Stimulated activated CD8-positive, alpha-beta memory T cell treated with anti-CD3 and anti-CD28 coated beads, Interleukin-2, amount 100 ng/mL, for 48 hours (primary cell): ENCODE data around the gene DGAT2L6.
A peak's percentile ranks its signal among the peaks of the same experiment; 100 is the strongest.
"Not testable (repeated sequence)": the region's sequence is repeated elsewhere in the genome, so short reads cannot be mapped to it uniquely, and the experiment has no call there.

Experiments used
- DNase-seq, 2 donors: peaks; one replicate each; pipeline ENCODE4 v3.0.0-alpha.2; 2020; ENCODE audit warnings: low read depth in 2 of 2

Gene DGAT2L6

DNA sequence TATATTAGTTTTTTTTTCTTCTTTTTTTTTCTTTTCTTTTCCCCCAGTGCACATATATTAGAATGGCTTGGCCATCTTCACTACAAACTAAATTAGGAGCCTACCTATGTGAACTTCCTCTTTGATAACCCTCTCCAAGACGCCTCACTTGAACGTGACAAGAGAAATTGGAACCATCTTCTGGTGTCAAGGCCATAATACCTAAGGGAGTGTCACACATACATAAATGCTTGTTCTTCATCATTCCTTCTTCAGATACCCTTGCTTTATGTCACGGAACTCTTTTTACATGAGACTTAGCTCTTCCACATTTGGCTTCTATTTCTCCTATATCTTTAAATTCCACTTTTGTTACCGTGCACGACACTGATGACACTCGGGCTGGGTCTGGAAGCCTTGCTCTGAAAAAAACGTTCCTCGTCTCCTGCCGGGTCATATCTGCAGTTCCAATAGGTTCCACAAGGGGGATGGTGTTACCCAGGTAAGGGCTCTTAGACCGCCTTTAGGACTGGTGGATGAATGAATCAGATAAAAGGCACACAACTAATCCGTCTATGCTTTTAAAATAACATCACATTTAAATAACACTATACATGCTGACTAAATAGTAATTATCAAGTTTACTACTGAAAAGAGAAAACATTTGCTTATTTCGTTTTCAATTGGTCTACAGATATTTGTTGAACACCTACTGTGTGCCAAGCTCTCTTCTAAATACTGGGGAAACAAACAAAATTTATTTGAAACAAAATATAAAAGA is 19.9 kb downstream of the DGAT2L6 start:
- peak; percentile 37 to 41 for DNase-seq

DNA sequence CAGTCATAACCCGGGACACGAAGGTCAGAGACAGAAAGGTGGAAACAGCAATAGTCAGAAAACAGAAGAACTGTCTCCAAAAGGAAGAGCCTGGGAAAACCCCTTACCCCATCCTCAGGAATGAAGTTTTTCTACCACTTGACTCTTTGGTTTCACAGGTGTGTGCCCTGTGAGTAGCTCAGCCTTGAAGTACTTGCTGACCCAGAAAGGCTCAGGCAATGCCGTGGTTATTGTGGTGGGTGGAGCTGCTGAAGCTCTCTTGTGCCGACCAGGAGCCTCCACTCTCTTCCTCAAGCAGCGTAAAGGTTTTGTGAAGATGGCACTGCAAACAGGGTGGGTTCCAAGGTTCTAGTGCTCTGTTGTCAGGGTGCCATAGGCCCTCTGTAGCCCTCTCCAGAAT is 24.4 kb downstream of the DGAT2L6 start:
- no peak for DNase-seq

DNA sequence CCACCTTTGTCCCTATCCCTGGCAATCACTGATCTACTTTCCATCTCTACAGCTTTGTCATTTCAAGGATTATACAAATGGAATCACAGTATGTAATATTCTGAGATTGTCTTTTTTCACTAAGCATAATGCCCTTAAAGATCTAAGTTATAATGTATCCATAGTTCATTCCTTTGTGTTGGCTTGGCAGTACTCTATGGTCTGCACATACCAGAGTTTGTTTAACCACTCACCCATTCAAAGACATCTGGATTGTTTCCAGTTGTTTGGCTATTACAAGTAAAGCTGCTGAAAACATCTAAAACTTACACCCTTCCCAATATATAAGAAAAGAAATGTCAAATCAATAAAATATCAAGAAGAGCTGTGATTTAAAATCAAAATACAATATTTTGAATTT is 31.2 kb downstream of the DGAT2L6 start:
- no peak for DNase-seq

DNA sequence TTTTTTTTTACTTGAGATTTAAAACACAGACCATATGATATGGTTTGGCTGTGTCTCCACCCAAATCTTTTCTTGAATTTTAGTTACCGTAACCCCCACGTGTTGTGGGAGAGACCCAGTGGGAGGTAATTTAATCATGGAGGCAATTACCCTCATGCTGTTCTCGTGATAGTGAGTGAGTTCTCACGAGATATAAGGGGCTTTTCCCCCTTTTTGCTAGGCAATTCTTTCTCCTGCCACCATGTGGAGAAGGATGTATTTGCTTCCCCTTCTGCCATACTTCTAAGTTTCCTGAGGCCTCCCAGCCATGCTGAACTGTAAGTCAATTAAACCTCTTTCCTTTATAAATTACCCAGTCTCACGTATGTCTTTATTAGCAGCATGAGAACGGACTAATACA is 32.3 kb downstream of the DGAT2L6 start:
- not testable (repeated sequence) for DNase-seq

DNA sequence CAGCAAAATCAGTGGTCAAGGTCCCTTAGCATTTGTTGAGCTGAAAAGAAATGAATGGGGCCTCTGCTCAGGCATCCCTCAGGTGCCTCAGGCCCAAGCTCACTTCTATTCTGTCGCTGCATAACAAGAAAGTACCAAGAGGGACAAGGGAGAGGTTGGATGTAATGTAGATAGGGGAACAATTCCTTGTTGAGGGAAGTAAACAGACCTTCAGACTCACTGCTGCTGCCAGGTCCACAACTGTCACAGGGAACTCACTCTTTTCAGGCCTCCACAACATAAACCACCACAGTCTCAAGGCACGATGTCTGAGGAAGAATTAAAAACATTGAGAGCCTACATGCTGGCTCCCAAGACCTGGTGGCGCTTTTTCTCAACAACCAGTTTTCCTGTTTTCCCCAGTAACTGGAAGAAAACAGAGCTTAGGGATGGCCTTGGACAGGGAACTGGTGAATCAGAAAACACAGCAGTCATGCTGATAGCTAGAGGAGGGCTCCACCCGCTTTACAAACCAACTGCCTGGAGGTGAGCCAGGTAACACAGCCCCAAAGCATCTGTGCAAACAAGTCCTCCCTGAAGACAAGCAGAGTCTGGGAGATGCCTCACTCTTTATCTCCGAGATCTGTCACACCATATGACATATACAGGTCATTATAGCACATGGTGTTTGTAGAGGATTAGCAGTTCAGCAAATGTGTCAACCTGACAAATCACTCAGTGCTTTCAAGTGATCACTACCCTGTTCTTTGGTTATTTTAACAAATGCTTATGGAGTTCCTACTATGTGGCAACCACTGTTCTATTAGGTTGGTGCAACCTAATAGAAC is 42.9 kb downstream of the DGAT2L6 start:
- no peak for DNase-seq

DNA sequence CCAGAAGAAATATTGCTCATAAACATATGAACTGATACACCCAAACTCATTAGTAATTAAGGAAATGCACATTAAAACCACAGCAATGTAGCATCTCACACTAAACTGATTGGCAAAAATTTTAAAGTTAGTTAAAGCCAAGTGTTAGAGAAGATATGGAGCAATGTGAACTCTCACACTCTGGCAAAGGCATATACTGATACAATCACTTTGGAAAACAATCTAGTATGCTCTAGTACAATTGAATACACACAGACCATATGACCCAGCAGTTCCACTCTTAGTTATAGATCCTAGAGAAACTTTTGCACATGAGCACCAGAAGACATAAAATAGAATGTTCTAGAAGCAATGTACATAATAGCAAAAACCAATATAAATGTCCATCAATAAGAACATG is 48.8 kb downstream of the DGAT2L6 start:
- DNase-seq = no peak

DNA sequence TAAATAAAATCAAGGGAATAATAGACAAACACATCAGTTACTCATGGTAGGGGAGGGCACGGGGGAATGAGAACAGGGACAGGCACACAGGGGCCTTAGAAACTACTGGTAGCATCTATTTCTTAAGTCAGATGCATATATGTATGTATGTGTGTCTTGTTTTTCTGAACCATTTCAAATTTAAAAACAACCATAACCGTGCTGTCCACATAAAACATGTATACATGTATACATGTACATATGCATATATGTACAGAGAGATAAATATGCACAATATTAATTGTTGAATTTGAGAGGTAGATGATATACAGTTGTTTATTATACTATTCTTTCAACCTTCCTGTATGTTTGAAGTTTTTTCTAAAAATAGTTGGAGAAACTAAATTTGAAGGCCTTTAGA is 49.4 kb downstream of the DGAT2L6 start:
- DNase-seq = no peak

DNA sequence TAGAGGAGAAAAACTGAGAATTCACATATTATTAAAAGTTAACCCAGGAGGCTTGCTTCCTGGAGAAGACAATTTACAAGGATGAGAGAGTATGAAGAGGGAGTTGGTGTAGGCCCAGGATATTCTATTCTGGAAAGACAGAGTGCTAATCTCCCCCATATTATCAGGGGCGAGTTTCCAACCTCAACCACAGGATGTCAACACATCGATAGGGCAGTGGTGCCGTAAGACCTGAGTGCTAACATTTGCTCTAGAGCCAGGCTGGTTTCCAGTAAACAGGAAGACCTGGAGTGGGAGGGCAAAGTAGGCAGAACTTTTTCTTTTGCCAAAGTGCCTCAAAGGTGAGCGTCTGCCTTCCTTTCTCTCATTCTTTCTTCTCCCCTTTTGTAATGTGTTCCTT is 54.4 kb downstream of the DGAT2L6 start:
- no peak for DNase-seq

DNA sequence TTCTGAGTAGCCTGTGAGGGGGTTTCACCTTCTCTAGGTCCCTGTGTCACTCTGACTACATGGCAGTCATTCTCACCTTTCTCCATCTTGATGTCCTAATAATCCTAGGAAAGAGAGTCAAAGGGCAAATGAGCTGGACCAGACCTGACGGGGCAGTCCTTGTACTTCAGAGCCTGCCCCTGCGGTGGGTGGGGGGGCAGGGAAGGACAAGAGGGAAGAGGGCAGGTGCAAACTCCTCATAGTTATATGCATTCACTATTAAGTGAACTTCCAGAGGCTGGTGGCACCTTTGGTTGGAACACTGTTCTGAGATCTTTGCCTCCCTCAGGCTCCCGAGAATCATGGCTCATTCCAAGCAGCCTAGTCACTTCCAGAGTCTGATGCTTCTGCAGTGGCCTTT is 57.1 kb downstream of the DGAT2L6 start, which contains the start of gene AWAT1:
TSS of gene AWAT1 (plus strand) at position 301 of the 400 bp plus-strand sequence. CDS start at position 342, 41 bp downstream.
- no peak for DNase-seq

DNA sequence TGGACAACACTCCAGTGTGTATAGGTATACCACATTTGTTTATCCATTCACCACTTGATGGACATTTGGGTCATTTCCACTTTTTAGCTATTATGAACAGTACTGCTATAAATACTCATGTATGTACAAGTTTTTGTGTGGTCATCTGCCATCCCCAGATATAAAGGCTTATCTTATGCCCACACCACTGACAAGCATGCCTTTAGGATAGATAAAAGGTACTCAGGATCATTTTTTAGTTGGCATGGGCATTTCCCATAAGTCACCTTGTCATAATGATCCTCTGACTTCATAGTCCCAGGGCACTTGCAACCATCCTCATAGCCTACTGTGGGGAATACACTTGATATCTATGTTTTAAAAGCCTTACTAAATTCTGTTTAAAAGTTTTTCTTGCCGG is 63.5 kb downstream of the DGAT2L6 start:
- DNase-seq = no peak

DNA sequence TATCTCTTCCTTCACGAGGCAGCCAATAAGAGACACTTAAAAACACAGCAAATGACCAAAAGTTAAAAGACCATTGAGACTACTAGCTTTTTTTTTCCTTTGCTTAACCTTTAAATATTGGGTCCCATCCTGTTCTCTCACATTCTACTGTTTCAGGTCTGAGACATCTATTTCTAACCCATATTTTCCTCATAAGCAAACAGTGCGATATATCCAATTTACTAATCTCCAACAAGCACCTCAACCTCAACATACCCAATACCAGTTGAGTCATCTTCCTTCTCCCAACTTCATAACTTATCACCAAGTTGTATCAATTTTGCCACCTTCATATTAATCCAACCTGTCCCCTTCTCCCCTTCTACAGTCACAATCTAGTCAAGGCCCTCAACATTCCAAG is 64.2 kb downstream of the DGAT2L6 start:
- no peak for DNase-seq

DNA sequence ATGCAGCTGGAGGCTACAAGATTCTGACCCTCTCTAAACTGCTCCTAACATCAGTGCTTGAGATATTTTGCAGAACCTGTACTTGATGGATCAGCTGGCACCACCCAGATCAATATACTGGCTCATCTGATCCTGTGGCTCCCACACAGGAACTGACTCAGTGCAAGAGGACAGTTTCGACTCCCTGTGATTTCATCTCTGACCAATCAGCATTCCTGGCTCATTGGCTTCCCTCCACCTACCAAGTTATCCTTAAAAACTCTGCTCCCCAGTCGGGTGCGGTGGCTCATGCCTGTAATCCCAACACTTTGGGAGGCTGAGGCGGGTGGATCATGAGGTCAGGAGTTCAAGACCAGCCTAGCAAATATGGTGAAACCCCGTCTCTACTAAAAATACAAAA is 66.3 kb downstream of the DGAT2L6 start:
- DNase-seq = not testable (repeated sequence)

DNA sequence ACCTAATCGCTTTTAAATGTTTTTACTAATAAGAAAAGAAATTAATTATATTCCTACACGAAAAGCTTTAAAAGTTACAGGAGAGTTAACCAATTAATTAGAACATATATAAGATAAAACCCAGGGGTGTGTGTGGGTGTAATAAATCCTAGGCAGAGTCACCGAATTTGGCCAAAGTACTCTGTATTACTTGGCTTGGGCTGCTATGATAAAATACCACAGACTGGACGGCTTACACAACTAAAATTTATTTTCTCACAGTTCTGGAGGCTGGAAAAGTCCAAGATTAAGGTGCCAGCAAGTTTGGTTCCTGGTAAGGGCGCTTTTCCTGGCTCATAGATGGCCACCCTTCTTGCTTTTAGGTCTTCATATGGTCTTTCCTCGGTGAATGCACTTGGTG is 67.6 kb downstream of the DGAT2L6 start:
- no peak for DNase-seq

DNA sequence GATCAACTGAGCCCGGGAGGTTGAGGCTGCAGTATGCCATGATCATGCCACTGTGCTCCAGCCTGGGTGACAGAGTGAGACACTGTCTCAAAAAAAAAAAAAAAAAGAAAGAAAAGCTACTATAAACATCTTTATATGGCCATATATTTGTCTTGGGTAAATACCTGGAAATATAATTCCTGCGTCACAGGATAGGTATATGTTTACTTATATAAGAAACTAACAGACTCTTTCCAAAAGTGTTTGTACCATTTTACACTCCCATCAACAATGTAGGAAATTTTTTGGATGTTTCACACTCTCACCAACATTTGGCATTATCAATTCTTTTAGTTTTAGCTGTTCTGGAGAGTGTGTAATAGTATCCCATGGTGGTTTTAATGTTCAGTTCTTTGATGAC is 70.0 kb downstream of the DGAT2L6 start:
- no peak for DNase-seq

DNA sequence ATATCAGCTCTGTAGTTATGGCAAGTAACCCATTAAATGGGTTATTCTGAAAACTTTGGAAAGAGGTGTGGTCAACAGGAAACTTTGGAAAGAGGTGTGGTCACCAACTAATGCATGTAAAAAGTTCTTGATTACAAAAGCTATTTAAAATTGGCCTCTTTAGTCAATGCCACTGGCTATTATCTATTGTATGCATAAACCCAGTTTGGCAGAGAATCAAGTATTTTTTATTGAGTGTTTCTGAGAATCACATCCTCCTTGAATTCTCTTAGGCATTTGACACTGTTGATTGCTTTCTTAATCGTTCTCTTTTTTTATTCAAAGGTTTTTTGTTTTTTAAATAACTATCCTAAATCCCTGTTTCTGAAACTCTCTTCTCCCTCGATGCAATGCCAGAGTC is 75.2 kb downstream of the DGAT2L6 start:
- no peak for DNase-seq

DNA sequence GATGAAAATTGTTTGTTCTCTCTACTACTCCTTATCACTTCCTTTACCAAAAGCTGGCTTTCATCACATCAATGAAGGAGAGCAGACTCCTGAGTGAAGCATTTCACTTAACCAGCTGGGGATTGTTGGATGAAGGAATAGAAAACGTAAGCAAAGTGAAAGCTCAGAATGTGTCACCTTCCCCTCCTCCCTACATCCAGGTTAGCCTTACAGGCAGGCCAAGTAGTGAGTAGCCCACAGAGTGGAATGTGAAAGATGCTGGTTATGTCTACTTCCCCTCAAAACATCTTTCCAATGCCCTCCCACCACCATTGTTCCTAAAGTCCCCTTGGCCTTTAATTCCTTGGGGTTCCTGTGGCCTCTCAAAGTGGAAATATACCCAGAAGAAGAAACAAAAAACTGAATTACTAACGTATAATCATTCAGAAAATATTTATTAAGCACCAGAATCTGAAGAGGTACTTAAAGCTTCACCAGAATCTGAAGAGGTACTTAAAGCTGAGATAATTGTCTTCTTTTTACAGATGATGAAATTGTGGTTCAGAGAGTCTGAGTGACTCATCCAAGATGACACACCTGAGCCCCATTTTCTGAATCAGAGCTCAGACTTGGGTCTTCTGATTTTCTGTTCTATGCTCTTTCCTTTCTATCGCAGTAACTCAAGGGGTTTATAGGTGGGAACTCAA is 76.2 kb downstream of the DGAT2L6 start:
- no peak for DNase-seq

DNA sequence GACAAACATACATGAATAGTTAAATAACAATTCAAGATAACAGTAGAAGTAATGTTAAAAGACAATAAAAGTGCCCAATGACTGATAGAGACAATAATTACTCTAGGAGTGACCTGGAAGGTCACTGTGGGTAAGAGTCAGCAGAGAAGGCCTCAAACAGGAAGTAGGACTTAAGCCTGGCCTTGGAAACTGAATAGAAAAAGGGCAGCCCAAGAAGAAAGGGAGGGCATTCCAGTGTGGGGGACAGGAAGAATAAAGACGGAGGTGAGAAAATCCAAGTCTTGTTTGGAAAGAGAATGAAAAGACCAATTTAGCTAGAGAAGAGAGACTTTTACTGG is 76.7 kb downstream of the DGAT2L6 start:
- DNase-seq = no peak

DNA sequence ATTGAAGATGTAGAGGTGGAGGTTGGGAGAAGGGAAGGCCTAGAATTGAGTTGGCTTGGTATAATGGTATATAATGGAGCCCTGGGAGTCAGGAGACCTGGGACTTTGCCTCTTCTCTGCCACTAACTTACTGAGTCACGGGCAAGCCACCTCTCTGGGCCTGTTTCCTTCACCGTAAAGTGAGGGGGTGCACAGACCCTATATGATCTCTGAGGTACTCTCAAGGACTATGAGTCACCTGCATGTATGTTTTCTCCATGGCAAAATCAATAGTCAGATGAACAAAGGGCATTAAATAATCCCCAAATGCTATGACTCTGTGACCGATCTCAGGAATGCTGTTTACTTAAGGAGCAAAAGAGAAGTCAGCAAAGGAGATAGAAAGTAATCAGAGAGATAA is 77.6 kb downstream of the DGAT2L6 start:
- no peak for DNase-seq
